K562 (cell line): ENCODE data around the gene NELL1.

Experiments
- CTCF ChIP-seq, 3 experiments: IDR thresholded peaks in 2 of 3; conservative IDR thresholded peaks in 1 of 3; 2 replicates each; pipeline ENCODE4 v1.5.1; 2011 to 2012; ENCODE audit warnings: low read length in 3 of 3, mild to moderate bottlenecking in 3 of 3, control low read depth in 2 of 3, improper control_type of control experiment in 1 of 3, inconsistent platforms in 1 of 3, low read depth in 1 of 3, mixed read lengths in 1 of 3, moderate library complexity in 1 of 3; ENCODE audit not compliant: insufficient read depth in 2 of 3
- FOXM1 ChIP-seq, 2 experiments: fragments of 450-650 bp in 1 of 2; sonication (generic) in 1 of 2; formaldehyde crosslinking in 1 of 2; IDR thresholded peaks; 2 replicates each; pipeline versions ENCODE4 v1.6.1 to v1.9.0; 2017 to 2022; ENCODE audit warnings: low read depth in 2 of 2, mild to moderate bottlenecking in 2 of 2, missing genetic modification reagents in 1 of 2, moderate library complexity in 1 of 2
- HDAC6 ChIP-seq: IDR thresholded peaks from 2 replicates; pipeline ENCODE4 v1.6.1; 2012; ENCODE audit warnings: low read depth, mild to moderate bottlenecking, control low read depth, inconsistent platforms, low read length, moderate library complexity
- PATZ1 ChIP-seq: fragments of 250-450 bp; sonication (Bioruptor Pico); IDR thresholded peaks from 2 replicates; pipeline ENCODE4 v1.5.0; 2020; ENCODE audit warnings: mild to moderate bottlenecking, borderline replicate concordance
- PHF21A ChIP-seq: fragments of 450-650 bp; IDR thresholded peaks from 2 replicates; pipeline ENCODE4 v1.6.1; 2017; ENCODE audit warnings: low read depth, borderline replicate concordance
- RBM39 ChIP-seq: fragments of 200-400 bp; formaldehyde crosslinking; optimal IDR thresholded peaks from 2 replicates; pipeline ENCODE3; 2018; ENCODE audit warnings: low read depth, low read length
- USF1 ChIP-seq: sonication (generic); formaldehyde crosslinking; IDR thresholded peaks from 2 replicates; pipeline ENCODE4 v1.9.0; 2022; ENCODE audit warnings: mild to moderate bottlenecking, missing genetic modification reagents
- ZNF232 ChIP-seq: sonication (generic); formaldehyde crosslinking; IDR thresholded peaks from 2 replicates; pipeline ENCODE4 v1.8.0; 2022; ENCODE audit warnings: mild to moderate bottlenecking, missing genetic modification reagents
- ZNF24 ChIP-seq: fragments of 450-650 bp; IDR thresholded peaks from 2 replicates; pipeline ENCODE4 v1.6.1; 2016
- ZNF274 ChIP-seq: IDR thresholded peaks from 2 replicates; pipeline ENCODE4 v1.6.1; 2011; ENCODE audit warnings: low read depth, mild to moderate bottlenecking, low read length, moderate library complexity, borderline replicate concordance

GRCh38 chr11:20729597-20730105 is 60.3 kb downstream of the NELL1 start:
- TF ChIP-seq ZNF24 (no peak), CTCF (IDR thresholded peaks at IDR 0.05 in 2 of 3, conservative IDR thresholded peaks at IDR 0.05 in 1 of 3; ENCODE audit: insufficient read depth in 2 of 3, low read depth in 1 of 3, low read length in 3 of 3) (no peak), ZNF274 (no peak), RBM39 (no peak), HDAC6 (no peak), PATZ1 (CRISPR knock-in tag) (no peak), PHF21A (no peak), ZNF232 (CRISPR knock-in tag) (no peak), FOXM1 (IDR thresholded peaks at IDR 0.05; ENCODE audit: low read depth) (no peak), FOXM1 (CRISPR knock-in tag; IDR thresholded peaks at IDR 0.05; ENCODE audit: low read depth) (no peak), USF1 (no peak)
